ENCODE data around the gene KLRF2. TPM values are rescaled to one million over a fixed set of nuclear protein-coding genes. Genes with fewer than 3 reads are reported as not detected.

Gene KLRF2
- polyA plus RNA-seq, 1 experiment = not detected

DNA sequence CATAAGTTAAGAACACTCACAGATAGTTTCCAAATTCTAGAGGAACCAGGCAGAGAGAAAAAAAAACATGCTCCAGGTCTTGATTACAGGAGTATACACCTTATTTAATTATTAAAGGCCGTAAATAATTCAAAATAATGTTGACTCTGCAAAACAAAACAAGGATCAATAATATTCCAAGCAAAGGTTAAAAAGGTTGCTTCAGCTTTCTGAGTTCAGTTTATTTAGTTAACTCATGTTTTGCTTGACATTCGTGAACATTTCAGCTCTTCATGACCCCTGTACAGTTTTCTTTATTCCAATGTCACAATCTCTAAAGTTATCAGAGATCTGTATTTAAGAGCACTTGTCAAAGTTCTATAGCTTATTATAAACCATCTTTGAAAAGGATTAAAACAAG is 19.6 kb downstream of the KLRF2 start:
- Histone ChIP-seq H3K27me3 (ENCODE audit: control insufficient read depth, insufficient read depth, low read length) (no peaks in the 10 kb centered on the region), H3K36me3 (ENCODE audit: control insufficient read depth, insufficient read depth, low read length) (no peaks in the 10 kb centered on the region), H3K4me3 (ENCODE audit: low read depth, low read length) (no peak overlapping the region)
- POLR2A ChIA-PET = no interaction called here
- TF ChIP-seq, protein P1, sequence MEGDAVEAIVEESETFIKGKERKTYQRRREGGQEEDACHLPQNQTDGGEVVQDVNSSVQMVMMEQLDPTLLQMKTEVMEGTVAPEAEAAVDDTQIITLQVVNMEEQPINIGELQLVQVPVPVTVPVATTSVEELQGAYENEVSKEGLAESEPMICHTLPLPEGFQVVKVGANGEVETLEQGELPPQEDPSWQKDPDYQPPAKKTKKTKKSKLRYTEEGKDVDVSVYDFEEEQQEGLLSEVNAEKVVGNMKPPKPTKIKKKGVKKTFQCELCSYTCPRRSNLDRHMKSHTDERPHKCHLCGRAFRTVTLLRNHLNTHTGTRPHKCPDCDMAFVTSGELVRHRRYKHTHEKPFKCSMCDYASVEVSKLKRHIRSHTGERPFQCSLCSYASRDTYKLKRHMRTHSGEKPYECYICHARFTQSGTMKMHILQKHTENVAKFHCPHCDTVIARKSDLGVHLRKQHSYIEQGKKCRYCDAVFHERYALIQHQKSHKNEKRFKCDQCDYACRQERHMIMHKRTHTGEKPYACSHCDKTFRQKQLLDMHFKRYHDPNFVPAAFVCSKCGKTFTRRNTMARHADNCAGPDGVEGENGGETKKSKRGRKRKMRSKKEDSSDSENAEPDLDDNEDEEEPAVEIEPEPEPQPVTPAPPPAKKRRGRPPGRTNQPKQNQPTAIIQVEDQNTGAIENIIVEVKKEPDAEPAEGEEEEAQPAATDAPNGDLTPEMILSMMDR (IDR thresholded peaks at IDR 0.05; ENCODE audit: insufficient read depth, low read depth, low read length) = no peak
- DNase-seq (ENCODE audit: low read depth) = no peak
- CTCF ChIA-PET = no interaction called here

DNA sequence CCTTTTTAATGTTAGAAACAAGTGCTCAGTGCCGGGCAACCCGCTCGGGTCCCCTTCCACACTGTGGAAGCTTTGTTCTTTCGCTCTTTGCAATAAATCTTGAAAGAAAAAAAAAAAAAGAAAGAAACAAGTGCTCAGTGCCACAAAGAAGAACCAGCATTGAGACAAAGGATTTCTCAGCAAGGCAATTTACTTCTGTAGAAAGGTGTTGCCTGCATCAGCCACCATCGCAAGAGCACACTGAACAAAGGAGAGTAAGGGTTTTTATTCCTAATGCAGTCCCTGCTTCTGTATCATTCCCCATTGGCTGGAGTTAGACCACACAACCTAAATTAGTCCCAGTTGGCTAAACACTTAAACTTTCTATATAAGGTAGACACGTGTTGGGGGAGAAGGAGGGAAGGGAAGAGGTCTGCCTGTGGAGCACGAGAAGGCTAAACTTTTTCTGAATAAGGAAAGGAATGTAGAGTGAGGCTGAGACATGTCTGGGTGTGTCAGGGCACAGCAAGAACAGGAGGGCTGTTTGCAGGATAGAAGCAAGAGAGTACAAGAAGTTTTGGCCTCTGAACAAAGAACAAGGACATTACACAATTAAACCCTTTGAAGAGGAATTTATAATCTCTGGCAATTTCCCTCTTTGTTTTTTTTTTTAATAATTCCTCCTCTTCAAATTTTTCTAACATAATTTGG is 21.4 kb downstream of the KLRF2 start:
- POLR2A ChIA-PET = no interaction called here
- no peak for DNase-seq (ENCODE audit: low read depth)
- TF ChIP-seq, protein P1 (IDR thresholded peaks at IDR 0.05; ENCODE audit: insufficient read depth, low read depth, low read length) = no peak
- Histone ChIP-seq H3K4me3 (ENCODE audit: low read depth, low read length) (no peak overlapping the region), H3K27me3 (ENCODE audit: control insufficient read depth, insufficient read depth, low read length) (no peaks in the 10 kb centered on the region), H3K36me3 (ENCODE audit: control insufficient read depth, insufficient read depth, low read length) (no peaks in the 10 kb centered on the region)
- CTCF ChIA-PET = no interaction called here

DNA sequence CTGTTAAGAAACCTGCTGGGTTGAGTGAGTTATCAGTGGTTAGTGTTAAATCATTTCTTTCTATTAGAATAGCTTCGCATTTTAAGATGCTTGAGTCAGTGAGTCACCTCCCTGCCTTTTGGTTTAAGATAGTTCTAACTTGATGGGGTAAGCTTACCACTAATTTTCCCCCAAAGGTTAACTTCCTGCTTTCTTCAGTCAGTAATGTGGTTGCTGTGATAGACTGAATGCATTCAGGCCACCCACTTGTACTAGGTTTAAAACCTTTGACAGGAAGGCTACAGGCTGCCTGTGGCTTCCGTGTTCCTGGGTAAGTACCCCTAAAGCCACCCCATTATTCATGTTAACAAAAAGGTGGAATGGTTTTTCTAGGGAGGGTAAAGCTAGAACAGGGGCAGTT is 25.6 kb downstream of the KLRF2 start:
- Histone ChIP-seq H3K27me3 (ENCODE audit: control insufficient read depth, insufficient read depth, low read length) (no peaks in the 10 kb centered on the region), H3K4me3 (ENCODE audit: low read depth, low read length) (no peak overlapping the region), H3K36me3 (ENCODE audit: control insufficient read depth, insufficient read depth, low read length) (no peaks in the 10 kb centered on the region)
- ChIA-PET POLR2A (no interaction called here), CTCF (interaction anchor here (1.0 to 2.7 kb wide), 4 partner anchors 12 to 156 kb away, joined by 3 to 9 read pairs (median 4); no protein-coding TSS in a partner anchor)
- TF ChIP-seq, protein P1 (IDR thresholded peaks at IDR 0.05; ENCODE audit: insufficient read depth, low read depth, low read length) = no peak
- no peak for DNase-seq (ENCODE audit: low read depth)

DNA sequence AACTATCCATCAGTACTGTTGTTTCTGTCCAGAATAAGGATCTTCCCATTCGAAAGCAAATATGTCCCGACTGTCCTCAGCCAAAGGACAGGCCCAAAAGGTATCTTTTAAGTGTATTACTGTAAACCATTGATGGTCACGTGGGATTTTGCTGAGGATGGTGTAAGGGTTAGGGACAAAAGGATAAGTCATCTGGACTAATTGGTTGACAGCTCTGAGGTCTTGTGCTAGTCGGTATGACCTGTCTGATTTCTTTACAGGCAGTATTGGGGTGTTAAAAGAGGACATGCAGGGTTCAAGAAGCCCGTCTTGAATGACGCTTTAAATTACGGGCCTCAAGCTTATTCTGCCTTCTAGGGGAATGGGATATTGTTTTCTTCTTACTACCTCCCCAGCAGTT is 26.5 kb downstream of the KLRF2 start:
- Histone ChIP-seq H3K36me3 (ENCODE audit: control insufficient read depth, insufficient read depth, low read length) (no peaks in the 10 kb centered on the region), H3K4me3 (ENCODE audit: low read depth, low read length) (no peak overlapping the region), H3K27me3 (ENCODE audit: control insufficient read depth, insufficient read depth, low read length) (no peaks in the 10 kb centered on the region)
- TF ChIP-seq, protein P1 (IDR thresholded peaks at IDR 0.05; ENCODE audit: insufficient read depth, low read depth, low read length) = no peak
- POLR2A ChIA-PET = no interaction called here
- CTCF ChIA-PET = interaction anchor here (1.0 to 2.7 kb wide), 2 partner anchors 11 to 157 kb away, joined by 3 to 9 read pairs; no protein-coding TSS in a partner anchor
- no peak for DNase-seq (ENCODE audit: low read depth)

- H3K27me3 ChIP-seq (ENCODE audit: control insufficient read depth, insufficient read depth, low read length) = no peaks in the 10 kb centered on the region
- TF ChIP-seq, protein P1 (IDR thresholded peaks at IDR 0.05; ENCODE audit: insufficient read depth, low read depth, low read length) = no peak
- no peak overlapping the region for H3K4me3 ChIP-seq (ENCODE audit: low read depth, low read length)
- ChIA-PET CTCF (interaction anchor here (2.7 kb wide), 1 partner anchor 158 kb away, joined by 9 read pairs; no protein-coding TSS in a partner anchor), POLR2A (no interaction called here)
- no peaks in the 10 kb centered on the region for H3K36me3 ChIP-seq (ENCODE audit: control insufficient read depth, insufficient read depth, low read length)
- no peak for DNase-seq (ENCODE audit: low read depth)
These were observed 27.1 kb downstream of the KLRF2 start for GRCh38 chr12:9908350-9908749.
